ENCODE measurements around the gene MRTFA. TPM values are rescaled to one million over a fixed set of nuclear protein-coding genes. Genes with fewer than 3 reads are reported as not detected.
A peak's percentile ranks its signal among the peaks of the same experiment; 100 is the strongest.

Gene MRTFA
- total RNA-seq, 3 donors from 2014 or later: 32.4 to 45.3 (median 35.0) TPM

DNA sequence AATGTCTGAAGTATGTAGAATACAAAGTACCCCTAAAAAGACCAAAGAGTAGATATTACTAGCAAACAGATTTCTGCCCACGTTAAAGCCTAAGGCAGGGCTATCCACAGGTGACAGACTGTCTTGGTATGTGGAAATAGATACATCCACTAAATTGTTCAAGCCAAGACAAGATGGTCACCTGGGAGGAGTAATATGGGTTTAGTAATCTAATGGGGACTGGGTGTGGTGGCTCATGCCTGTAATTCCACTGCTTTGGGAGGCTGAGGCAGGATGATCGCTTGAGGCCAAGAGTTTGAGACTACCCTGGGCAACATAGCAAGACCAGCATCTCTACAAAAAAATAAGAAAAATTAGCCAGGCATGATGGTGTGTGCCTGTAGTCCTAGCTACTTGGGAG is 258.6 kb downstream of the MRTFA start:
- TF ChIP-seq, protein P1, sequence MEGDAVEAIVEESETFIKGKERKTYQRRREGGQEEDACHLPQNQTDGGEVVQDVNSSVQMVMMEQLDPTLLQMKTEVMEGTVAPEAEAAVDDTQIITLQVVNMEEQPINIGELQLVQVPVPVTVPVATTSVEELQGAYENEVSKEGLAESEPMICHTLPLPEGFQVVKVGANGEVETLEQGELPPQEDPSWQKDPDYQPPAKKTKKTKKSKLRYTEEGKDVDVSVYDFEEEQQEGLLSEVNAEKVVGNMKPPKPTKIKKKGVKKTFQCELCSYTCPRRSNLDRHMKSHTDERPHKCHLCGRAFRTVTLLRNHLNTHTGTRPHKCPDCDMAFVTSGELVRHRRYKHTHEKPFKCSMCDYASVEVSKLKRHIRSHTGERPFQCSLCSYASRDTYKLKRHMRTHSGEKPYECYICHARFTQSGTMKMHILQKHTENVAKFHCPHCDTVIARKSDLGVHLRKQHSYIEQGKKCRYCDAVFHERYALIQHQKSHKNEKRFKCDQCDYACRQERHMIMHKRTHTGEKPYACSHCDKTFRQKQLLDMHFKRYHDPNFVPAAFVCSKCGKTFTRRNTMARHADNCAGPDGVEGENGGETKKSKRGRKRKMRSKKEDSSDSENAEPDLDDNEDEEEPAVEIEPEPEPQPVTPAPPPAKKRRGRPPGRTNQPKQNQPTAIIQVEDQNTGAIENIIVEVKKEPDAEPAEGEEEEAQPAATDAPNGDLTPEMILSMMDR (IDR thresholded peaks at IDR 0.05): no peak
- no peak overlapping the region for H3K4me3 ChIP-seq
- no peaks in the 10 kb centered on the region for H3K36me3 ChIP-seq (ENCODE audit: low read depth)
- no peaks in the 10 kb centered on the region for H3K9me3 ChIP-seq
- DNase-seq (no peak), ATAC-seq (no peak)
- intact Hi-C loops (cut with DNase I, micrococcal nuclease): no loop called here
- peaks cover under 1% of the 10 kb centered on the region for H3K4me1 ChIP-seq (ENCODE audit: low read depth)

GRCh38 chr22:40376149-40376548 is 260.4 kb downstream of the MRTFA start:
- no peaks in the 10 kb centered on the region for H3K9me3 ChIP-seq
- H3K36me3 ChIP-seq (ENCODE audit: low read depth): no peaks in the 10 kb centered on the region
- no peak for ATAC-seq
- intact Hi-C loops (cut with DNase I, micrococcal nuclease): no loop called here
- DNase-seq: no peak
- peaks cover 5% of the 10 kb centered on the region for H3K4me1 ChIP-seq (ENCODE audit: low read depth)
- H3K4me3 ChIP-seq: no peak overlapping the region
- TF ChIP-seq, protein P1 (IDR thresholded peaks at IDR 0.05): no peak

- Histone ChIP-seq H3K4me3 (no peak overlapping the region), H3K36me3 (ENCODE audit: low read depth) (no peaks in the 10 kb centered on the region), H3K4me1 (ENCODE audit: low read depth) (peaks cover 5% of the 10 kb centered on the region), H3K9me3 (no peaks in the 10 kb centered on the region)
- ATAC-seq: no peak
- no peak for DNase-seq
- TF ChIP-seq, protein P1 (IDR thresholded peaks at IDR 0.05): no peak
- intact Hi-C loops (cut with DNase I, micrococcal nuclease): no loop called here
Measured at GRCh38 chr22:40374567-40374966, 262.0 kb downstream of the MRTFA start.

DNA sequence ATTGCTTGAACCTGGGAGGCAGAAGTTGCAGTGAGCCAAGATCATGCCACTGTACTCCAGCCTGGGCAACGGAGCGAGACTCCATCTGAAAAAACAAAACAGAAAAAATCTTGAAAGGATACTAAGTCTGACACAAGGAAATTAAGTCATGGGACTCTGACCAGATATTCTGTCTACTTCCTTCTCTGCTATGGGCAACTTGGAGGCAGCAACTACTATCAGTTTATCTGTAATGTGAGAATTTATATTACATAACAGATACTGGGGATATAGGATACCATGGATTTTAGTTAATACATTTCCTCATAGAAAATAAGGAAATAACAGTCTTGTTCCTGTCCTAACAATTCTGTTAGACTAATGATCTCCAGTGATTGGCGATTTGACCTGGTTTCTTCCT is 267.7 kb downstream of the MRTFA start:
- intact Hi-C loops (cut with DNase I, micrococcal nuclease): no loop called here
- peaks cover 7% of the 10 kb centered on the region for H3K4me1 ChIP-seq (ENCODE audit: low read depth)
- no peak for DNase-seq
- H3K36me3 ChIP-seq (ENCODE audit: low read depth): no peaks in the 10 kb centered on the region
- no peak overlapping the region for H3K4me3 ChIP-seq
- H3K9me3 ChIP-seq: no peaks in the 10 kb centered on the region
- TF ChIP-seq, protein P1 (IDR thresholded peaks at IDR 0.05): no peak
- no peak for ATAC-seq

DNA sequence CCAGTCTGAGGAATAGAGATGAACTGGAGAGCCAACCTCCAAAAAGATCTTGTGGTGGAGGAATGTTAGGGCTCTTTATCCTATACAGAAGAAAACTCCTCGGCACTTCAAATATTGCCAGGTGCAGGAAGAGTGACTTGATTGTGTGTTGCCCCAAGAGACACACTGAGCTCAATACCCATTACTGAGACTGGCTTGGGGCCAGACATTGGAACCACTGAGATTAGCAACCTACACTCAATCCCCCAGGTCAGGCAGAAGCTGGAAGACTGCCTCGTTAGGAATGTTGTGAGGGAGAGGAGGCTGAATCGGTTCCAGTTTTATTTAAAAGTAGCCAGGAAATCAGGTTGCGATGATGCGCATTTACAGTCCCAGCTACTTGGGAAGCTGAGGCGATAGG is 268.5 kb downstream of the MRTFA start:
- DNase-seq: no peak
- intact Hi-C loops (cut with DNase I, micrococcal nuclease): no loop called here
- Histone ChIP-seq H3K4me1 (ENCODE audit: low read depth) (peaks cover 7% of the 10 kb centered on the region), H3K4me3 (no peak overlapping the region), H3K36me3 (ENCODE audit: low read depth) (no peaks in the 10 kb centered on the region), H3K9me3 (no peaks in the 10 kb centered on the region)
- ATAC-seq: no peak
- TF ChIP-seq, protein P1 (IDR thresholded peaks at IDR 0.05): no peak

DNA sequence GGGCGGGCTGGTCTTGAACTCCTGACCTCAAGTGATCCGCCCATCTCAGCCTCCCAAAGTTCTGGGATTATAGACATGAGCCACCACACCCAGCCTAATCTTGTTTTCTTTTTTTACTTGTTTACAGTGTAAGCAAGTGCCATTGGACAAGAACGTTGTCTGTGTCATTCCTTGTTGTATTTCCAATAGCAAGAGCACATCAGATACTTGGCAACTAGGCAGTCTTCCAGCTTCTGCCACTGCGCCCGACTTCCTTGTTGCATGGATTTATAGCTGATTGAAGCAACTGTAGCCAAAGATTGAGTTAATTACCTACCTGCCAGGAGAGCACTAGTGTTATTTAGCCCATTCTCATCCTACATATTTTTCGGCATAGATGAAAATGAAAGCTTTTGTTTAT is 269.2 kb downstream of the MRTFA start:
- ATAC-seq: peak; percentile 68
- DNase-seq: peak; percentile 71 to 81 (median 74)
- TF ChIP-seq, protein P1 (IDR thresholded peaks at IDR 0.05): no peak
- Histone ChIP-seq H3K4me1 (ENCODE audit: low read depth) (peaks cover 5% of the 10 kb centered on the region), H3K36me3 (ENCODE audit: low read depth) (no peaks in the 10 kb centered on the region), H3K9me3 (no peaks in the 10 kb centered on the region), H3K4me3 (no peak overlapping the region)
- intact Hi-C loops (cut with DNase I, micrococcal nuclease): no loop called here

All from mucosa of descending colon (tissue), 3 donors.